DOHH2 (cell line): ENCODE results near the gene KDM2A.

Experiments used
- H3F3A ChIP-seq: fragments of 200-600 bp; sonication (generic), shearing (Covaris generic); 2 replicates; pipeline ENCODE4 v1.6.0; 2016; ENCODE audit warnings: antibody characterized with exemption, mild to moderate bottlenecking; ENCODE audit not compliant: control insufficient read depth, insufficient read depth
- H3K27ac ChIP-seq: fragments of 200-600 bp; sonication (generic); 2 replicates; pipeline ENCODE4 v1.5.1; 2014; ENCODE audit warnings: low read depth, mild to moderate bottlenecking, low read length, moderate library complexity
- H3K27me3 ChIP-seq: fragments of 200-600 bp; sonication (generic); 2 replicates; pipeline ENCODE4 v1.6.1; 2014; ENCODE audit warnings: mild to moderate bottlenecking, low read length, mixed read lengths; ENCODE audit not compliant: control insufficient read depth
- H3K36me3 ChIP-seq: fragments of 200-600 bp; sonication (generic); 2 replicates; pipeline ENCODE4 v1.6.1; 2014; ENCODE audit warnings: mild to moderate bottlenecking, low read length, moderate library complexity, mixed read lengths; ENCODE audit not compliant: control insufficient read depth
- H3K4me1 ChIP-seq: fragments of 200-600 bp; sonication (generic); 2 replicates; pipeline ENCODE4 v1.6.1; 2014; ENCODE audit warnings: mild to moderate bottlenecking, low read length, mixed read lengths; ENCODE audit not compliant: control insufficient read depth
- H3K4me2 ChIP-seq: fragments of 200-600 bp; sonication (generic); 2 replicates; pipeline ENCODE4 v1.6.0; 2014; ENCODE audit warnings: mild to moderate bottlenecking, low read length, moderate library complexity
- H3K4me3 ChIP-seq: fragments of 200-600 bp; sonication (generic); 2 replicates; pipeline ENCODE4 v1.5.1; 2014; ENCODE audit warnings: mild to moderate bottlenecking, low read length, mixed read lengths
- H3K79me2 ChIP-seq: fragments of 200-600 bp; sonication (generic); 2 replicates; pipeline ENCODE4 v1.6.1; 2014; ENCODE audit warnings: mild to moderate bottlenecking, low read length, mixed read lengths; ENCODE audit not compliant: control insufficient read depth
- H3K9me2 ChIP-seq: fragments of 200-600 bp; sonication (generic); replicated peaks from 2 replicates; pipeline ENCODE4 v1.6.1; 2014; ENCODE audit warnings: mild to moderate bottlenecking, low read length, mixed read lengths; ENCODE audit not compliant: control insufficient read depth
- H3K9me3 ChIP-seq: fragments of 200-600 bp; sonication (generic); 2 replicates; pipeline ENCODE4 v1.6.1; 2014; ENCODE audit warnings: antibody characterized with exemption, low read length, mixed read lengths; ENCODE audit not compliant: control insufficient read depth, insufficient read depth
- H4K20me1 ChIP-seq: fragments of 200-600 bp; sonication (generic); 2 replicates; pipeline ENCODE4 v1.6.0; 2014; ENCODE audit warnings: low read depth, mild to moderate bottlenecking, antibody characterized with exemption, low read length, moderate library complexity; ENCODE audit not compliant: control insufficient read depth, insufficient read depth
- CTCF ChIP-seq: fragments of 200-600 bp; sonication (generic); IDR thresholded peaks from one replicate; pipeline ENCODE4 v1.5.1; 2014; ENCODE audit warnings: antibody characterized with exemption, mild to moderate bottlenecking, low read depth, low read length; ENCODE audit not compliant: poor library complexity, severe bottlenecking
- EZH2phosphoT487 ChIP-seq: fragments of 200-600 bp; sonication (generic); IDR thresholded peaks from 2 replicates; pipeline ENCODE4 v1.6.1; 2017; ENCODE audit warnings: borderline replicate concordance, mild to moderate bottlenecking, antibody characterized with exemption, low read length, moderate library complexity, mixed read lengths

The KDM2A gene

GRCh38 chr11:67287355-67288197 lies 168.5 kb downstream of the KDM2A start:
- Histone ChIP-seq H3K4me1 (peaks cover 67% of the 10 kb centered on the region), H3K27me3 (no peaks in the 10 kb centered on the region), H4K20me1 (no peaks in the 10 kb centered on the region), H3K9me3 (no peaks in the 10 kb centered on the region), H3K36me3 (peaks cover 87% of the 10 kb centered on the region), H3K27ac (peak overlapping the region; percentile 98), H3K4me3 (peak overlapping the region; percentile 92), H3F3A (peaks cover 29% of the 10 kb centered on the region), H3K9me2 (no peaks in the 10 kb centered on the region), H3K4me2 (peak overlapping the region; percentile 89), H3K79me2 (peaks cover 30% of the 10 kb centered on the region)
- TF ChIP-seq CTCF: no peak
- TF ChIP-seq EZH2phosphoT487: no peak

GRCh38 chr11:67288198-67288451 lies 169.1 kb downstream of the KDM2A start:
- no peaks in the 10 kb centered on the region for H3K27me3 ChIP-seq
- H3K4me3 ChIP-seq: peak overlapping the region; percentile 92
- H3F3A ChIP-seq: peaks cover 29% of the 10 kb centered on the region
- H4K20me1 ChIP-seq: no peaks in the 10 kb centered on the region
- peaks cover 33% of the 10 kb centered on the region for H3K79me2 ChIP-seq
- peaks cover 66% of the 10 kb centered on the region for H3K4me1 ChIP-seq
- H3K9me2 ChIP-seq: no peaks in the 10 kb centered on the region
- TF ChIP-seq EZH2phosphoT487 (no peak), CTCF (no peak)
- H3K27ac ChIP-seq: peak overlapping the region; percentile 98
- H3K4me2 ChIP-seq: peak overlapping the region; percentile 89
- peaks cover 87% of the 10 kb centered on the region for H3K36me3 ChIP-seq
- no peaks in the 10 kb centered on the region for H3K9me3 ChIP-seq

GRCh38 chr11:67288452-67289225 lies 169.6 kb downstream of the KDM2A start:
- Histone ChIP-seq H3K9me3 (no peaks in the 10 kb centered on the region), H3K79me2 (peaks cover 35% of the 10 kb centered on the region), H3K27ac (peak overlapping the region; percentile 98), H4K20me1 (no peaks in the 10 kb centered on the region), H3K4me1 (peaks cover 62% of the 10 kb centered on the region), H3K4me3 (peak overlapping the region; percentile 92), H3K9me2 (no peaks in the 10 kb centered on the region), H3K27me3 (no peaks in the 10 kb centered on the region), H3K36me3 (peaks cover 85% of the 10 kb centered on the region), H3K4me2 (peak overlapping the region; percentile 89), H3F3A (peaks cover 26% of the 10 kb centered on the region)
- TF ChIP-seq CTCF: peak; percentile 35
- TF ChIP-seq EZH2phosphoT487: no peak
